HUES6 (cell line): ENCODE measurements around the gene SETD3.
A peak's percentile ranks its signal among the peaks of the same experiment; 100 is the strongest.

Source experiments
- H3K27ac ChIP-seq: 2 replicates; pipeline ENCODE4 v1.7.0; 2013; ENCODE audit warnings: low read depth, mild to moderate bottlenecking, low read length, inconsistent platforms
- H3K27me3 ChIP-seq: 2 replicates; pipeline ENCODE4 v1.6.1; 2013; ENCODE audit warnings: low read length; ENCODE audit not compliant: control insufficient read depth, insufficient read depth
- H3K36me3 ChIP-seq: 2 replicates; pipeline ENCODE4 v1.6.1; 2013; ENCODE audit warnings: low read length; ENCODE audit not compliant: control insufficient read depth, insufficient read depth
- H3K4me1 ChIP-seq: 2 replicates; pipeline ENCODE4 v1.6.1; 2013; ENCODE audit warnings: low read length; ENCODE audit not compliant: control insufficient read depth, insufficient read depth
- H3K4me3 ChIP-seq: 2 replicates; pipeline ENCODE4 v1.5.1; 2013; ENCODE audit warnings: low read depth, low read length
- H3K9ac ChIP-seq: one replicate; pipeline ENCODE4 v1.6.1; 2013; ENCODE audit warnings: mild to moderate bottlenecking, low read length
- H3K9me3 ChIP-seq: 2 replicates; pipeline ENCODE4 v1.6.1; 2013; ENCODE audit warnings: low read depth, low read length; ENCODE audit not compliant: control insufficient read depth, insufficient read depth

Gene SETD3

DNA sequence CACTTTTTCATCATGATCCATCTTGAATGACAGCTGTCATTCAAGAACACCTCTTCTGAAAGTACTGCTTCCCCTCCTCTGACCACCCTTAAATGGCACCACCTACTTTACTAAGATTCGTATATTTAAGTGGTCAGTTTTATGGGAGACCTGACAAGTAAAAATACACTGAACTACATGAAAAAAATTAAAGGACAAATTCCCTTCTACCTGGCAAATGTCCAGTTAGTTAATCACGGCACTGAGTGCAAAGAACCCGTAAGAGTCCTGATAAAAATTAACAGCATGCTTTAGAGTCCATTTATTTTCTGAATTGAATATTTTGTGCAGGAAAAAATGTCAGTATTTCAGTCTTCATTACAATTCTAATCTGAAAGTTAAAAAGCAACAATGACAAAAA, 48.7 kb downstream of the SETD3 start:
- H3K9ac ChIP-seq = no peak overlapping the region
- peaks cover 47% of the 10 kb centered on the region for H3K36me3 ChIP-seq
- H3K4me3 ChIP-seq = no peak overlapping the region
- H3K4me1 ChIP-seq = no peaks in the 10 kb centered on the region; the same call in 1 of the 2 replicates
- H3K27me3 ChIP-seq = no peaks in the 10 kb centered on the region
- H3K9me3 ChIP-seq = peaks cover 8% of the 10 kb centered on the region
- H3K27ac ChIP-seq = no peak overlapping the region

DNA sequence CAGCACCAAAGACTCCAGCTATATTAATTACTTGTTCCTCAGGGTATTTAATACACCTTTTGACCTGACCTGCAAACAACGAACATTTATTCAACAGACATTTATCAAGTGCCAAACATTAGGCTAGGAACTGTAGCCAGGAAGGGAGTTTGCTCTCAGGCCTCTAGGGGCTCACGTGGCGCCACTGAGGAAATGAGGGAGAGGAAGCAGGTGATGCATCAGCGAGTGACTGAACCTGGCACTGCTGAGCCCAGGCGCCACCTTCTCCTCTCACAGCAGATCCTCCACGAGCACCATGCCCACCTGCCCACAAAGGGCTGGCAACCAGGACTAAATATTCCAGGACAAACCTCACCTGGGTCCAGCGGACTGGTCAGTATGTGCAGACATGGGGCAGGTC, 50.2 kb downstream of the SETD3 start:
- Histone ChIP-seq H3K4me3 (no peak overlapping the region), H3K4me1 (peaks cover 6% of the 10 kb centered on the region), H3K9ac (no peak overlapping the region), H3K27ac (no peak overlapping the region), H3K36me3 (peaks cover 34% of the 10 kb centered on the region), H3K27me3 (no peaks in the 10 kb centered on the region), H3K9me3 (peaks cover 8% of the 10 kb centered on the region)

DNA sequence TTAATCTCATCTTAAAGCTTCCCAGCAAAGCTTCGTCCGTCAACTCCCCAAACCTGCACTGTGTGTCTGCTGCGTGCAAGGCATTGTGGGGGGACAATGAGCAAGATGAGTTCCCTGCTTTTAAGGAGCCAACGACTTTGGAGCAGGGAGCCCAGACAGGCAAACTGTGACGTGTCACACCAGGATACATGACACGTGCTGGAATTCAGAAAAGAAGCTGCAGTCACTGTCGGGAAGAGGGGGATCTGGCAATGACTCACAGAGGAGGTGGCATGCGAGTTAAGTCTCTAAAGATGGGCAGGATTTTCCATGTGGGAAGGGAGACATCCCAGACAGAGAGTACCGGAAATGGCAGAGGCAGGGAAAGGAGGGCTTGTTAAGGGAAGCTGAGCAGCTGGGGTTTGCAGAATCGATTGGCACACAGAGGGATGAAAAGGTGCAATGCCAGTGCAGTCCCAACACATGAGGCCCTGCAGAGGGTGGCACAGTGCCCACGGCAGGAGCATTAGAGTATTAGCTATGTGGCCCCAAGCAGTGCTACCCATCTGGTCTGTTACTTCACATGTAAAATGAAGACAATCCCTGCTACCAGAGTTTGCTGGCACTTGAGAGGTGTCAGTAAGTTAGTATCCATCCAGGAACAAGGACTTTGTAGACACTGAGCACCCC, 52.9 kb downstream of the SETD3 start:
- Histone ChIP-seq H3K9me3 (peaks cover 8% of the 10 kb centered on the region), H3K9ac (no peak overlapping the region), H3K27me3 (no peaks in the 10 kb centered on the region), H3K27ac (no peak overlapping the region), H3K4me1 (peaks cover 23% of the 10 kb centered on the region), H3K36me3 (peaks cover 22% of the 10 kb centered on the region), H3K4me3 (no peak overlapping the region)

- Histone ChIP-seq H3K9ac (no peak overlapping the region), H3K27ac (no peak overlapping the region), H3K9me3 (peaks cover 8% of the 10 kb centered on the region), H3K36me3 (peaks cover 17% of the 10 kb centered on the region), H3K4me1 (peaks cover 31% of the 10 kb centered on the region), H3K27me3 (no peaks in the 10 kb centered on the region), H3K4me3 (no peak overlapping the region)
These were observed 53.8 kb downstream of the SETD3 start for GRCh38 chr14:99426813-99427346.

DNA sequence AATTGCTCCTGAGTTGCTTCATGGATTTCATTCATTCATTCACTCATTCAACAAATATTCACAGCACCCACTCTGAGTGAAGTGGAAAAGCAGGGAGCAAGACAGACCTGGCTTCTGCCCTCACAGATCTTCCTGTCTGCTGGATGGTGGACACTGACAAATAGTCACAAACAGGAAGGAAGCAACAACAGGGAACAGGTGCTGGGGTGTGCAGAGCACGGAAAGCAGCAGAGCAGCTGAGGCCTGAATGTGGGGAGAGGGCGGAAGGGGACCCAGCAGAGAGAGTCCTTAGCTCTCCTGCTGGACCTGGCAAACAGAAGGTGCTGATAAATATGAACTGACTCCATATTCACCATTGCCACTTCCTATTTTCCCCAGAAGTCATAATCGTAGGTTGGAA, 54.4 kb downstream of the SETD3 start:
- H3K9ac ChIP-seq = no peak overlapping the region
- no peaks in the 10 kb centered on the region for H3K27me3 ChIP-seq
- H3K4me1 ChIP-seq = peaks cover 36% of the 10 kb centered on the region
- H3K9me3 ChIP-seq = peaks cover 8% of the 10 kb centered on the region
- H3K4me3 ChIP-seq = no peak overlapping the region
- no peak overlapping the region for H3K27ac ChIP-seq
- H3K36me3 ChIP-seq = peaks cover 17% of the 10 kb centered on the region

DNA sequence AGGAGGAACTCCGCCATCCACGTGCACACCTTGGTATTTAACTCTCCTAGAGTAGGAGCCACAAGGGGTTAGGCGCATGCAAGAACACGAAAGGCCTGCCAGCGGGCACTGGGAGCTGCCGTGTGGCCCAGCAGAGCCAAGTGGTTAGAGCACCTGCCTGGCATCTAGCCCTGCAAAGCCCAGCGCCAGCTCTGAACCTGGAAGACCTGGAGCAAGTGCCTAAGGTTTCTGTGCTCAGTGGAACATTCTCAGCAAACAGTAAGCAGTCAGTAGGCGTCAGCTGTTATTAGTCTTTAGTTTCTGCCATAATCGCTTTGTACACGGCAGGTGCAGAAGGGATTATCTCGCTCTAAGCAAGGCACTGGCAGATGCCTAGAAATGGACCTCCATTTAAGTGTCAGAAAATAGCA, 55.4 kb downstream of the SETD3 start:
- H3K36me3 ChIP-seq = peaks cover 15% of the 10 kb centered on the region

DNA sequence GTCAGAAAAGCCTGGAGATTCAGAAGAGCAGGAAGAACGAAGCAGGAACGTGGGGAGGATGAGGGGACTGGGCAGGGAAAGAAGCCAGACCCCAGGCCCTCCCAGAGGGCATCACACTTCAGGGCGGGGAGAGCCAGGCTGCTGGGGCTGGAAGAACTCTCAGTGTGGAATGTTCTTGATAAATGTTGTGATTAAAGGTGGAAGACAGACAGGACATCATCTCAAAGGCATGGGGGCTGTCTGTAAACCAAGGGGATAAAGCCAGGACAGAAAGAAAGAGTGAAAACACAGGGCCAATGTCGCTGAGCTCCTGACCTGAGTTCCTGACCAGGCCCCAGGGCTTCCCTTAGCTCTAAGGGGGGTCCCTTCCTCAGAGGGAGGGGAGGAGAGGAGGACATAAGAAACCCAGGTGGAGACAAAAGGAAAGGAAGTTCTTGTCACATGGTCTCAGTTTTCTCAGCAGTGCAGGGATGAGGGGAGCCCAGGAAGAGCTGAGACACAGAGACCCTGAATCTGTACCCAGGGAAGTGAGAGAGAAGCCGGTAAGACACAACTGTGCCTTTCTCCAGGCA, 56.3 kb downstream of the SETD3 start:
- Histone ChIP-seq H3K4me3 (no peak overlapping the region), H3K4me1 (peaks cover 48% of the 10 kb centered on the region), H3K27ac (peak overlapping the region; percentile 31; the same call in 1 of the 2 replicates), H3K27me3 (no peaks in the 10 kb centered on the region), H3K36me3 (peaks cover 11% of the 10 kb centered on the region), H3K9ac (no peak overlapping the region), H3K9me3 (peaks cover 8% of the 10 kb centered on the region)

More for the DNA sequence above, 55.4 kb downstream of the SETD3 start:
- H3K27ac ChIP-seq = no peak overlapping the region
- no peak overlapping the region for H3K9ac ChIP-seq
- no peak overlapping the region for H3K4me3 ChIP-seq
- H3K9me3 ChIP-seq = peaks cover 8% of the 10 kb centered on the region
- H3K27me3 ChIP-seq = no peaks in the 10 kb centered on the region
- peaks cover 44% of the 10 kb centered on the region for H3K4me1 ChIP-seq

DNA sequence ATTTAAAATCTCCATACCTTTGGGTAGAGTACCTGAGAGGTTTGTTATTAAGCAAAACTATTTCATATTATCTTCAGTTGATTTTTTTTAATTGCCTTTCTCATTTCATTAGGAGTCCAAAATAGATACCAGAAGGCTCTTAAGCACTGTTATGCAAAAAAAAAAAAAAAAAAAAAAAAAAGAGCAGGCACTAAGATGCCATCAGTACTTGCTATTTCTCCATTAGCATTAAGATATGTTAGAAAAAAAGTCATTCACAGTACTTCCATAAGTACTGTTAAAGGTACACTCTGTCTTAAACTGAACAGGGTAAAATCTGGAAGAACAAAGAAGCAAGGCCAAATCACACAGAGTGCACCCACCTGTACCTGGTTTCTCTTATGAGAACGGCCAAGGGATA, 57.2 kb downstream of the SETD3 start:
- no peak overlapping the region for H3K4me3 ChIP-seq
- no peaks in the 10 kb centered on the region for H3K27me3 ChIP-seq
- no peak overlapping the region for H3K9ac ChIP-seq
- no peaks in the 10 kb centered on the region for H3K9me3 ChIP-seq
- H3K4me1 ChIP-seq = peaks cover 48% of the 10 kb centered on the region
- H3K27ac ChIP-seq = no peak overlapping the region
- H3K36me3 ChIP-seq = peaks cover 1% of the 10 kb centered on the region; the same call in 1 of the 2 replicates

DNA sequence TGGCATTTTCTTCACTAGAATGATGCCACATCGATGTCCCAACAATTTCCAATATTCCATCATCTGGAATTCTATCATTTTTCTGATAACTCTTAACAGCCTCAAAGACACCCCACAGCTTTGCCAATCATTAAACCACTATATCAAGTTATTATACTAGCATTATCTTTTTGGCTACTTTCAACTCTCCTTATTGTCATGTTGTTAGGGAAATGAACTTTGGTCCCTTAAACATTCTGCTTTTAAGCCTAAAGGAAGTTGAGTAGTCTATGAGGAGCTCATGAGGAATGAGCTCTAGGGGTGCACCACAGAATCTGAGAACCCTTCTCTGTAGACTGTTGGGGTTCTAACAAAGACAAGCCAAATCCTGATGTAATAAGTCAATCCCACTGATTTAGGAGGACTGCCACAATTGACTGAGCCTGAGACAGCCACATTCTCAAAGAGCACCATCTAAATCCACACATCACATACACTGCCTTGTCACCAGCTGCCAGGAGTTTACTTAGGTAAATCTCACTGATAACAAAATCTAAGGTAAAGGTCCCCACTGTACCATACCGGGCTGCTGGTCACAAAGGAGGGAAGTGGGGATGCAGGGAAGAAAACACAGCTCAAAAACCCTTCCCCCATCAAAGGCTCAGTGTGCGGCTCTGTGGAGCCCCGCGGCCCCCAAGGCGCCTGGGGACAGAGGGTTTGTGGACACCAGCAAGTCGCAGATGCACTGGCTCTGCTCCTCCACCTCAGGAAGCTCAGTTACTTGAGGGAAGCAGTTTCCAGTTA, 58.2 kb downstream of the SETD3 start:
- Histone ChIP-seq H3K9me3 (no peaks in the 10 kb centered on the region), H3K4me3 (no peak overlapping the region), H3K27ac (no peak overlapping the region), H3K27me3 (no peaks in the 10 kb centered on the region), H3K4me1 (peaks cover 48% of the 10 kb centered on the region), H3K36me3 (no peaks in the 10 kb centered on the region), H3K9ac (no peak overlapping the region)

DNA sequence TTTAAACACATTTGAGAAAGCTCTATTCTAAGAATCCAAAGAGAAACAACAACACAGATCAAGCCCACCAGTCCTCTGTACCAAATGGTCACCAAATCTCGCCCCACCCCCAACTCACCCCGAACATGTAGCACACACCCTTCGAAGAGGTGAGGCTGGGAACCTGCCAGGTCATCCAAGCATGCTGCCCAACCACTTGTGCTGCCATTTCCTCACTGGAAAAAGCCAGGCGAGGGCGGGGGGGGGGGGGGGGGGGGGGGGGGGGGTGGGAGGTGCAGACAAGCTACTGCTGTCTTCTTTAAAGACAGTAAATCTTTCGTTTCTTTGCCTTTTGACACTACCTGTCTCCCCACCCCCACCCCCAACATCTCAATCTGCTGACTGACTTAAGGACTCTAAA, 59.9 kb downstream of the SETD3 start:
- no peak overlapping the region for H3K4me3 ChIP-seq
- no peaks in the 10 kb centered on the region for H3K27me3 ChIP-seq
- no peaks in the 10 kb centered on the region for H3K36me3 ChIP-seq
- H3K4me1 ChIP-seq = peaks cover 42% of the 10 kb centered on the region
- H3K27ac ChIP-seq = no peak overlapping the region
- H3K9me3 ChIP-seq = no peaks in the 10 kb centered on the region
- no peak overlapping the region for H3K9ac ChIP-seq

DNA sequence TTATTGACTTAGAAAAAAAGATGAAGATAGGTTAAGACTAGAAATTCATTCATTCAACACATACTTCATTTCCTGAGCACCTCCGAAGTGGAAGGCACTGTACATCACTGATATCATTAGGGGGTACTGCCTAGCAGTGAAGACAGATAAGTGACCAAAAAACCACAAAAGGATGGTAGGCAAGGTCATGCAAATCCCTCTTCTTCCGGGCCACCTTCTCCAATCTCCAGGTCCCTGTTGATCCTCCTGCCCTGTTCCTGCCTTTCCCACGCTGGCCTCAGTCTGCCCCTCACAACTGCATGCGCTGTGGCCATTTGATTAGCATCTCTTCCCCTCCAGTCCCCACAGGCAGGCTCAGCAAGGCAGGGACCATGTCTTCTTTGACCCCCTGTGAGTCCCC, 60.8 kb downstream of the SETD3 start:
- Histone ChIP-seq H3K9ac (no peak overlapping the region), H3K4me1 (peaks cover 45% of the 10 kb centered on the region), H3K4me3 (no peak overlapping the region), H3K27me3 (no peaks in the 10 kb centered on the region), H3K9me3 (no peaks in the 10 kb centered on the region), H3K27ac (no peak overlapping the region), H3K36me3 (no peaks in the 10 kb centered on the region)
